GM12873 (cell line): Measurements from ENCODE around the gene CARD11.

Source experiments
- CTCF ChIP-seq: IDR thresholded peaks from 2 replicates; pipeline ENCODE4 v1.5.1; 2012; ENCODE audit warnings: low read depth, mild to moderate bottlenecking, moderate library complexity, low read length, control low read depth; ENCODE audit not compliant: insufficient read depth; ENCODE audit errors: missing control alignments

CARD11 gene

GRCh38 chr7:2982831-2983230 is 60.8 kb downstream of the CARD11 start:
- TF ChIP-seq CTCF: no peak

- TF ChIP-seq CTCF: no peak
Measured at GRCh38 chr7:2982401-2982800, 61.3 kb downstream of the CARD11 start.

- TF ChIP-seq CTCF: no peak
Measured at GRCh38 chr7:2981103-2981480, 62.6 kb downstream of the CARD11 start.

- no peak for TF ChIP-seq CTCF
Measured at GRCh38 chr7:2980401-2981102, 63.1 kb downstream of the CARD11 start.

GRCh38 chr7:2979951-2980350 is 63.7 kb downstream of the CARD11 start:
- TF ChIP-seq CTCF: no peak

GRCh38 chr7:2979201-2979631 is 64.5 kb downstream of the CARD11 start:
- TF ChIP-seq CTCF: peak; percentile 45

- TF ChIP-seq CTCF: no peak
Measured at GRCh38 chr7:2978408-2978807, 65.3 kb downstream of the CARD11 start.
